ENCODE measurements around the gene VDAC1.
A peak's percentile ranks its signal among the peaks of the same experiment; 100 is the strongest.

VDAC1 gene

GRCh38 chr5:133981714-133982113 lies 23.1 kb downstream of the VDAC1 start:
- Histone ChIP-seq H3K27ac (ENCODE audit: low read length) (no peak overlapping the region), H3K4me1 (ENCODE audit: insufficient read depth, low read length) (no peaks in the 10 kb centered on the region), H3K36me3 (ENCODE audit: insufficient read depth, low read length) (peaks cover 91% of the 10 kb centered on the region), H3K27me3 (ENCODE audit: insufficient read depth, low read length, poor library complexity) (no peaks in the 10 kb centered on the region), H3K9ac (ENCODE audit: low read depth, low read length) (no peak overlapping the region), H3K9me3 (ENCODE audit: insufficient read depth, low read length, severe bottlenecking) (no peaks in the 10 kb centered on the region), H3K79me2 (ENCODE audit: insufficient read depth, low read length) (peaks cover 38% of the 10 kb centered on the region), H3K4me2 (ENCODE audit: insufficient read depth, low read length) (no peak overlapping the region), H3K4me3 (ENCODE audit: low read depth in 1 of 2, low read length in 2 of 2) (no peak overlapping the region), H4K20me1 (ENCODE audit: insufficient read depth, low read length) (peaks cover 20% of the 10 kb centered on the region), H2AFZ (ENCODE audit: low read depth, low read length) (no peak overlapping the region)
- DNase-seq (no peak), ATAC-seq (ENCODE audit: insufficient read depth, low read depth) (peak; percentile 67)
- TF ChIP-seq, protein P1, sequence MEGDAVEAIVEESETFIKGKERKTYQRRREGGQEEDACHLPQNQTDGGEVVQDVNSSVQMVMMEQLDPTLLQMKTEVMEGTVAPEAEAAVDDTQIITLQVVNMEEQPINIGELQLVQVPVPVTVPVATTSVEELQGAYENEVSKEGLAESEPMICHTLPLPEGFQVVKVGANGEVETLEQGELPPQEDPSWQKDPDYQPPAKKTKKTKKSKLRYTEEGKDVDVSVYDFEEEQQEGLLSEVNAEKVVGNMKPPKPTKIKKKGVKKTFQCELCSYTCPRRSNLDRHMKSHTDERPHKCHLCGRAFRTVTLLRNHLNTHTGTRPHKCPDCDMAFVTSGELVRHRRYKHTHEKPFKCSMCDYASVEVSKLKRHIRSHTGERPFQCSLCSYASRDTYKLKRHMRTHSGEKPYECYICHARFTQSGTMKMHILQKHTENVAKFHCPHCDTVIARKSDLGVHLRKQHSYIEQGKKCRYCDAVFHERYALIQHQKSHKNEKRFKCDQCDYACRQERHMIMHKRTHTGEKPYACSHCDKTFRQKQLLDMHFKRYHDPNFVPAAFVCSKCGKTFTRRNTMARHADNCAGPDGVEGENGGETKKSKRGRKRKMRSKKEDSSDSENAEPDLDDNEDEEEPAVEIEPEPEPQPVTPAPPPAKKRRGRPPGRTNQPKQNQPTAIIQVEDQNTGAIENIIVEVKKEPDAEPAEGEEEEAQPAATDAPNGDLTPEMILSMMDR (IDR thresholded peaks at IDR 0.05; ENCODE audit: borderline replicate concordance, extremely low read depth, low read length, poor library complexity, severe bottlenecking) = no peak
- TF ChIP-seq EZH2 (IDR thresholded peaks at IDR 0.05; ENCODE audit: borderline replicate concordance, low read depth, low read length, severe bottlenecking) = no peak

DNA sequence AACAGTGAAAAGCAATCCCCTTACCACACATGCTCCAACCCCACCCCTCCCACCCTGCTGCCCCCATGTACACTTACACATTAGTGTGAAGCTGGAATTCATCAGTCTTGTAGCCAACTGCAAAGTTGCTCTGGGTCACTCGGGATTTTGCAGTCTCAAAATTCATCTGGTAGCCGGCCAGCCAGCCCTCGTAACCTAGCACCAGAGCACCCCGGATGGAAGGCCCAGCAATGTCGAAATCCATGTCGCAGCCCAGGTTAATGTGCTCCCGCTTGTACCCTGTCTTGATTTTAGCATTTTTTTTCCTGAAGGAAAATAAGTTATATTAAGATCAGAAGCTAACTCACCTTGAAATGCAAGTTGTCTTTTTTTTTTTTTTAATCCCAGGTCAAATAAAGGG lies 24.1 kb downstream of the VDAC1 start:
- H3K27ac ChIP-seq (ENCODE audit: low read length) = no peak overlapping the region
- peaks cover 29% of the 10 kb centered on the region for H3K79me2 ChIP-seq (ENCODE audit: insufficient read depth, low read length)
- H3K36me3 ChIP-seq (ENCODE audit: insufficient read depth, low read length) = peaks cover 90% of the 10 kb centered on the region
- no peak for ATAC-seq (ENCODE audit: insufficient read depth, low read depth)
- TF ChIP-seq, protein P1 (IDR thresholded peaks at IDR 0.05; ENCODE audit: borderline replicate concordance, extremely low read depth, low read length, poor library complexity, severe bottlenecking) = no peak
- TF ChIP-seq EZH2 (IDR thresholded peaks at IDR 0.05; ENCODE audit: borderline replicate concordance, low read depth, low read length, severe bottlenecking) = no peak
- no peak for DNase-seq
- H3K9ac ChIP-seq (ENCODE audit: low read depth, low read length) = no peak overlapping the region
- H4K20me1 ChIP-seq (ENCODE audit: insufficient read depth, low read length) = peaks cover 15% of the 10 kb centered on the region
- no peak overlapping the region for H3K4me3 ChIP-seq (ENCODE audit: low read depth in 1 of 2, low read length in 2 of 2)
- no peaks in the 10 kb centered on the region for H3K4me1 ChIP-seq (ENCODE audit: insufficient read depth, low read length)
- H2AFZ ChIP-seq (ENCODE audit: low read depth, low read length) = no peak overlapping the region
- H3K9me3 ChIP-seq (ENCODE audit: insufficient read depth, low read length, severe bottlenecking) = no peaks in the 10 kb centered on the region
- no peak overlapping the region for H3K4me2 ChIP-seq (ENCODE audit: insufficient read depth, low read length)
- no peaks in the 10 kb centered on the region for H3K27me3 ChIP-seq (ENCODE audit: insufficient read depth, low read length, poor library complexity)

GRCh38 chr5:133978943-133979342 lies 25.8 kb downstream of the VDAC1 start:
- Histone ChIP-seq H3K27me3 (ENCODE audit: insufficient read depth, low read length, poor library complexity) (no peaks in the 10 kb centered on the region), H3K27ac (ENCODE audit: low read length) (no peak overlapping the region), H3K9me3 (ENCODE audit: insufficient read depth, low read length, severe bottlenecking) (no peaks in the 10 kb centered on the region), H3K9ac (ENCODE audit: low read depth, low read length) (no peak overlapping the region), H3K79me2 (ENCODE audit: insufficient read depth, low read length) (peaks cover 16% of the 10 kb centered on the region; the same call in 1 of the 2 replicates), H3K4me3 (ENCODE audit: low read depth in 1 of 2, low read length in 2 of 2) (no peak overlapping the region), H4K20me1 (ENCODE audit: insufficient read depth, low read length) (peaks cover 9% of the 10 kb centered on the region), H3K36me3 (ENCODE audit: insufficient read depth, low read length) (peaks cover 90% of the 10 kb centered on the region), H3K4me2 (ENCODE audit: insufficient read depth, low read length) (no peak overlapping the region), H3K4me1 (ENCODE audit: insufficient read depth, low read length) (no peaks in the 10 kb centered on the region), H2AFZ (ENCODE audit: low read depth, low read length) (no peak overlapping the region)
- ATAC-seq (ENCODE audit: insufficient read depth, low read depth) (no peak), DNase-seq (no peak)
- no peak for TF ChIP-seq EZH2 (IDR thresholded peaks at IDR 0.05; ENCODE audit: borderline replicate concordance, low read depth, low read length, severe bottlenecking)
- TF ChIP-seq, protein P1 (IDR thresholded peaks at IDR 0.05; ENCODE audit: borderline replicate concordance, extremely low read depth, low read length, poor library complexity, severe bottlenecking) = no peak

DNA sequence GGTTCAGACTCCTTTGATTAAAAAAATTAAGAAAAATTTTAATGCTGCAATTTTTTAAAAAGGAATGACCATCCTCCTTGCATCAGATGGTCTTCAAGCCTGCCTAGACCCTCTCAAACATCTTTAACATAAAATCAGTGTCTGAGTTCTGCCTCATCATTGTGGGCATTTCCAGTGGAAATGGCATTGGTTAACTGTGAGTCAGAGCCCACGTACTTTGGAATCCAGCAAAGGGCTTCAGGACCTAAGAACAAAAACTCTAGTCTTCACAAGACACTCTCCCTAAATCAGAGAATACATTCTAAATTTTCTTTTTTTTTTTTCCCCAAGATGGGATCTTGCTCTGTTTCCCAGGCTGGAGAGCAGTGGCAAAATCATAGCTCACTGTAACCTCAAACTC lies 26.9 kb downstream of the VDAC1 start:
- DNase-seq (no peak), ATAC-seq (ENCODE audit: insufficient read depth, low read depth) (no peak)
- Histone ChIP-seq H3K4me2 (ENCODE audit: insufficient read depth, low read length) (no peak overlapping the region), H3K36me3 (ENCODE audit: insufficient read depth, low read length) (peaks cover 92% of the 10 kb centered on the region), H3K27me3 (ENCODE audit: insufficient read depth, low read length, poor library complexity) (no peaks in the 10 kb centered on the region), H3K9me3 (ENCODE audit: insufficient read depth, low read length, severe bottlenecking) (no peaks in the 10 kb centered on the region), H2AFZ (ENCODE audit: low read depth, low read length) (no peak overlapping the region), H3K4me1 (ENCODE audit: insufficient read depth, low read length) (no peaks in the 10 kb centered on the region), H3K4me3 (ENCODE audit: low read depth in 1 of 2, low read length in 2 of 2) (no peak overlapping the region), H3K79me2 (ENCODE audit: insufficient read depth, low read length) (peaks cover 9% of the 10 kb centered on the region; the same call in 1 of the 2 replicates), H3K9ac (ENCODE audit: low read depth, low read length) (no peak overlapping the region), H3K27ac (ENCODE audit: low read length) (no peak overlapping the region), H4K20me1 (ENCODE audit: insufficient read depth, low read length) (peaks cover 9% of the 10 kb centered on the region)
- no peak for TF ChIP-seq EZH2 (IDR thresholded peaks at IDR 0.05; ENCODE audit: borderline replicate concordance, low read depth, low read length, severe bottlenecking)
- TF ChIP-seq, protein P1 (IDR thresholded peaks at IDR 0.05; ENCODE audit: borderline replicate concordance, extremely low read depth, low read length, poor library complexity, severe bottlenecking) = no peak
